Astrocyte (in vitro differentiated cells and primary cell): ENCODE data around the gene CALHM1. TPM values are rescaled to one million over a fixed set of nuclear protein-coding genes. Genes with fewer than 3 reads are reported as not detected.

Experiments used
- DNase-seq: peaks from one replicate; pipeline ENCODE4 v3.0.0-alpha.2; 2010; ENCODE audit warnings: low read depth
- FAIRE-seq: peaks from 2 replicates; lab custom pipeline; 2011; peaks lifted over from hg19 to GRCh38; lab: Jason Lieb, UNC
- H2AFZ ChIP-seq: 2 replicates; pipeline ENCODE4 v1.6.0; 2012; ENCODE audit warnings: low read depth, low read length, inconsistent platforms
- H3K27ac ChIP-seq: 2 replicates; pipeline ENCODE4 v1.5.1; 2011; ENCODE audit warnings: low read depth, low read length, inconsistent platforms
- H3K27me3 ChIP-seq: 2 replicates; pipeline ENCODE4 v1.6.0; 2011; ENCODE audit warnings: low read length, inconsistent platforms; ENCODE audit not compliant: insufficient read depth
- H3K36me3 ChIP-seq: 2 replicates; pipeline ENCODE4 v1.5.1; 2011; ENCODE audit warnings: low read length, inconsistent platforms; ENCODE audit not compliant: insufficient read depth
- H3K4me1 ChIP-seq: 2 replicates; pipeline ENCODE4 v1.5.1; 2011; ENCODE audit warnings: low read length, inconsistent platforms; ENCODE audit not compliant: insufficient read depth
- H3K4me2 ChIP-seq: 2 replicates; pipeline ENCODE4 v1.6.0; 2012; ENCODE audit warnings: low read length, inconsistent platforms
- H3K4me3 ChIP-seq: 2 replicates; pipeline ENCODE4 v1.5.1; 2011; ENCODE audit warnings: low read depth, mild to moderate bottlenecking, low read length, inconsistent platforms; ENCODE audit not compliant: insufficient read depth
- H3K79me2 ChIP-seq: 2 replicates; pipeline ENCODE4 v1.6.0; 2012; ENCODE audit warnings: mild to moderate bottlenecking, low read length, inconsistent platforms; ENCODE audit not compliant: insufficient read depth
- H3K9ac ChIP-seq: 2 replicates; pipeline ENCODE4 v1.6.0; 2012; ENCODE audit warnings: mild to moderate bottlenecking, low read length, inconsistent platforms
- H3K9me3 ChIP-seq: 2 replicates; pipeline ENCODE4 v1.5.1; 2012; ENCODE audit warnings: low read depth, mild to moderate bottlenecking, low read length, inconsistent platforms; ENCODE audit not compliant: insufficient read depth
- H4K20me1 ChIP-seq: 2 replicates; pipeline ENCODE4 v1.6.0; 2012; ENCODE audit warnings: low read length, inconsistent platforms; ENCODE audit not compliant: insufficient read depth
- H3K27ac Mint-ChIP-seq: one replicate; pipeline ENCODE4 v1.8.0; 2021; ENCODE audit warnings: mild to moderate bottlenecking, mixed read lengths; ENCODE audit not compliant: unreplicated experiment
- H3K27me3 Mint-ChIP-seq: one replicate; pipeline ENCODE4 v1.8.0; 2021; ENCODE audit warnings: low read depth, mixed read lengths; ENCODE audit not compliant: unreplicated experiment
- H3K36me3 Mint-ChIP-seq: one replicate; pipeline ENCODE4 v1.8.0; 2021; ENCODE audit warnings: low read depth, mixed read lengths; ENCODE audit not compliant: unreplicated experiment
- H3K4me1 Mint-ChIP-seq: one replicate; pipeline ENCODE4 v1.8.0; 2021; ENCODE audit warnings: low read depth, mixed read lengths; ENCODE audit not compliant: unreplicated experiment
- H3K4me3 Mint-ChIP-seq: one replicate; pipeline ENCODE4 v1.8.0; 2021; ENCODE audit warnings: mild to moderate bottlenecking, moderate library complexity, mixed read lengths; ENCODE audit not compliant: unreplicated experiment
- H3K9me3 Mint-ChIP-seq: one replicate; pipeline ENCODE4 v1.8.0; 2021; ENCODE audit warnings: mild to moderate bottlenecking, mixed read lengths; ENCODE audit not compliant: unreplicated experiment
- EZH2 ChIP-seq: IDR thresholded peaks from 2 replicates; pipeline ENCODE4 v1.6.1; 2012; ENCODE audit warnings: mild to moderate bottlenecking, low read length, inconsistent platforms; ENCODE audit not compliant: insufficient read depth
- total RNA-seq: library from RNA; stranded (reverse); gene quantifications from 2 replicates; pipeline ENCODE4 v1.2.1, GENCODE V29; 2021
- TF ChIP-seq, protein P1 (sequence below): IDR thresholded peaks from 2 replicates; pipeline ENCODE4 v1.5.1; 2011; ENCODE audit warnings: low read depth, mild to moderate bottlenecking, inconsistent platforms, low read length, moderate library complexity; ENCODE audit not compliant: insufficient read depth

Gene CALHM1
- total RNA-seq, 1 donor from 2014 or later = not detected

DNA sequence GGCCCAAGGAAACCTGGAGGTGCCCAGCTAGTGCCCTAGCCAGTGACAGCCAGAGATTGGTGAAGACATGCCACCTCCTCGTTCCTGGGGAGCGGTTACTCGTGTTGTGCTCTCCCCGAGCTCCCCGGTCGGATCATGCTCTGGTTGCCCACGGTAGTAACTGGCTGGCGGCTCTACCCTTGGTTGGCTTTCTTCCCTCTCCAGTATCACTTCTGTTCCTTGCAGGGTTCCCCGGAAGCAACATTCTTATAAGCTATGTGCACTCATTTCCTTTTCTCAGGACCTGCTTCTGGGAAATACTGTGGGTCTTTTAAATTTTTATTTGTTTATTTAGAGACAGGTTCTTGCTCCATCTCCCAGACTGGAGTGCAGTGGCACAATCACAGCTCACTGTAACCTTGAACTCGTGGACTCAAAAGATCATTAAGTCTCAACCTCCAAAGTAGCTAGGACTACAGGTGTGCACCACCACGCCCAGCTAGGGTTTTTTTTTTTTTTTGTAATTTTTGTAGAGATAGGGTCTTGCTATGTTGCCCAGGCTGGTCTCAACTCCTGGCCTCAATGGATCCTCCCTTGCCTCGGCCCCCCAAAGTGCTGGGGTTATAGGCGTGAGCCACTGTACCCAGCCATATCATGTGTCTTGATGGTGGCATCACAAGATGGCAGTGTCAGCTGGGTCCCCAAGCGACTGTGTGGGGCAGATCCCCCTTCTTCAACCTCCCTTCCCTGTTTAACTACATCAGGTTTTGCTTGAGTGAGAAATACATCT is 6.9 kb upstream of the CALHM1 start:
- Mint-ChIP-seq H3K4me1 (peaks cover 18% of the 10 kb centered on the region), H3K9me3 (peaks cover 2% of the 10 kb centered on the region), H3K27ac (no peak overlapping the region), H3K36me3 (no peaks in the 10 kb centered on the region), H3K4me3 (no peak overlapping the region), H3K27me3 (peaks cover 6% of the 10 kb centered on the region)
- Histone ChIP-seq H3K4me1 (no peaks in the 10 kb centered on the region), H4K20me1 (no peaks in the 10 kb centered on the region), H3K27ac (no peak overlapping the region), H3K9me3 (no peaks in the 10 kb centered on the region), H2AFZ (no peak overlapping the region), H3K36me3 (no peaks in the 10 kb centered on the region), H3K9ac (no peak overlapping the region), H3K4me3 (no peak overlapping the region), H3K4me2 (no peak overlapping the region), H3K79me2 (no peaks in the 10 kb centered on the region), H3K27me3 (peaks cover 27% of the 10 kb centered on the region)
- DNase-seq (no peak), FAIRE-seq (no peak)
- no peak for TF ChIP-seq EZH2
- TF ChIP-seq, protein P1, sequence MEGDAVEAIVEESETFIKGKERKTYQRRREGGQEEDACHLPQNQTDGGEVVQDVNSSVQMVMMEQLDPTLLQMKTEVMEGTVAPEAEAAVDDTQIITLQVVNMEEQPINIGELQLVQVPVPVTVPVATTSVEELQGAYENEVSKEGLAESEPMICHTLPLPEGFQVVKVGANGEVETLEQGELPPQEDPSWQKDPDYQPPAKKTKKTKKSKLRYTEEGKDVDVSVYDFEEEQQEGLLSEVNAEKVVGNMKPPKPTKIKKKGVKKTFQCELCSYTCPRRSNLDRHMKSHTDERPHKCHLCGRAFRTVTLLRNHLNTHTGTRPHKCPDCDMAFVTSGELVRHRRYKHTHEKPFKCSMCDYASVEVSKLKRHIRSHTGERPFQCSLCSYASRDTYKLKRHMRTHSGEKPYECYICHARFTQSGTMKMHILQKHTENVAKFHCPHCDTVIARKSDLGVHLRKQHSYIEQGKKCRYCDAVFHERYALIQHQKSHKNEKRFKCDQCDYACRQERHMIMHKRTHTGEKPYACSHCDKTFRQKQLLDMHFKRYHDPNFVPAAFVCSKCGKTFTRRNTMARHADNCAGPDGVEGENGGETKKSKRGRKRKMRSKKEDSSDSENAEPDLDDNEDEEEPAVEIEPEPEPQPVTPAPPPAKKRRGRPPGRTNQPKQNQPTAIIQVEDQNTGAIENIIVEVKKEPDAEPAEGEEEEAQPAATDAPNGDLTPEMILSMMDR = no peak

DNA sequence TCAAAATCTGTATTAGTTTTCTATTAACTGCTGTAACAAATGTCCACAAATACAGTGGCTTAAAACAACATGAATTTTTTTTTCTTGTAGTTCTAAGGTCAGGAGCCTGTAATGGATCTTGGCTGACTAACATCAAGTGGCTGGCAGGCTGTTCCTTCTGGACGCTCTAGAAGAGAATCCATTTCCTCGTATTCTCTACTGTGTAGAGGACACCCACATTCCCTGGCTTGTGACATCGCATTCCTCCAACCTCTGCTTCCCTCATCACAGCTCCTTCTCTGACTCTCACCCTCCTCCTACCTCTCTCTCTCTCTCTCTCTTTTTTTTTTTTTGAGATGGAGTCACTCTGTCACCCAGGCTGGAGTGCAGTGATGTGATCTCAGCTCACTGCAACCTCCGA is 4.8 kb upstream of the CALHM1 start:
- Mint-ChIP-seq H3K4me3 (no peak overlapping the region), H3K27ac (no peak overlapping the region), H3K4me1 (peaks cover 22% of the 10 kb centered on the region), H3K36me3 (no peaks in the 10 kb centered on the region), H3K27me3 (peaks cover 5% of the 10 kb centered on the region), H3K9me3 (no peaks in the 10 kb centered on the region)
- Histone ChIP-seq H3K79me2 (no peaks in the 10 kb centered on the region), H4K20me1 (no peaks in the 10 kb centered on the region), H2AFZ (no peak overlapping the region), H3K4me3 (no peak overlapping the region), H3K9ac (no peak overlapping the region), H3K36me3 (no peaks in the 10 kb centered on the region), H3K27me3 (peaks cover 21% of the 10 kb centered on the region), H3K27ac (no peak overlapping the region), H3K4me2 (no peak overlapping the region), H3K9me3 (no peaks in the 10 kb centered on the region), H3K4me1 (no peaks in the 10 kb centered on the region)
- DNase-seq = no peak
- FAIRE-seq = no peak
- TF ChIP-seq EZH2 = no peak
- TF ChIP-seq, protein P1 = no peak

DNA sequence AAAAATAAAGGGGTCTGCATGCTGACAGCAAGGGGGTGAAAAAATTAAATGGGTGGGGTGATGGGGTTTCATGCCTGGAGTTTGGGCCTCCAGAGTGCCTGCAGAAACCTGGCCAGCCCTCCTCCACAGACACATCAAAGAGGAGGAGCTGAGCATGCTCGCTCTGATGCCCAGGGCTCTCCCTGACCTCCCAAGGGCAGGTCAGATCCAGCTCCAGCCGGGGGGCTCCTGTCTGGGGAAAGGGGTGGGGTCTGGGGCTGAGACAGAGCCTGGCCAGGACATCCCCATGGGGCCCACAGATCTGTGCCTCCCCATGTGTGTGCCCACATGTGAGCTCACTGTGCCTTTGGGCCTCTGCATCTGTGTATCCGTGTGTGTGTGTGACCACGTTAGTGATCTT is 915 bp upstream of the CALHM1 start:
- Mint-ChIP-seq H3K4me3 (no peak overlapping the region), H3K27ac (no peak overlapping the region), H3K27me3 (peaks cover 8% of the 10 kb centered on the region), H3K4me1 (peaks cover 10% of the 10 kb centered on the region), H3K36me3 (peaks cover under 1% of the 10 kb centered on the region), H3K9me3 (peaks cover under 1% of the 10 kb centered on the region)
- H3K4me2 ChIP-seq = no peak overlapping the region
- H3K27me3 ChIP-seq = peaks cover 16% of the 10 kb centered on the region
- no peaks in the 10 kb centered on the region for H3K36me3 ChIP-seq
- DNase-seq = no peak
- no peak for TF ChIP-seq EZH2
- TF ChIP-seq, protein P1 = no peak
- no peak overlapping the region for H3K4me3 ChIP-seq
- no peak for FAIRE-seq
- no peaks in the 10 kb centered on the region for H3K4me1 ChIP-seq
- no peak overlapping the region for H3K27ac ChIP-seq
- H3K9me3 ChIP-seq = no peaks in the 10 kb centered on the region
- no peaks in the 10 kb centered on the region for H4K20me1 ChIP-seq
- no peaks in the 10 kb centered on the region for H3K79me2 ChIP-seq
- no peak overlapping the region for H3K9ac ChIP-seq
- no peak overlapping the region for H2AFZ ChIP-seq
